WTC11 (cell line): ENCODE results near the gene RAD9A.

Experiments used
- FOXP1 ChIP-seq: sonication (generic); formaldehyde crosslinking; IDR thresholded peaks from 2 replicates; pipeline ENCODE4 v1.8.0; 2022; ENCODE audit warnings: missing genetic modification reagents, mild to moderate bottlenecking, moderate library complexity, borderline replicate concordance
- SP1 ChIP-seq: sonication (generic); formaldehyde crosslinking; conservative IDR thresholded peaks from 2 replicates; pipeline ENCODE4 v1.8.1; 2022; ENCODE audit warnings: missing genetic modification reagents
- TF ChIP-seq, protein P1 (sequence below): sonication (generic); formaldehyde crosslinking; IDR thresholded peaks from 2 replicates; pipeline ENCODE4 v1.8.0; 2023; ENCODE audit warnings: mild to moderate bottlenecking, missing genetic modification reagents
- TF ChIP-seq, protein P2 (sequence below): fragments of 250-450 bp; sonication (Bioruptor Pico); IDR thresholded peaks from 2 replicates; pipeline ENCODE4 v1.9.0; 2021; ENCODE audit warnings: mild to moderate bottlenecking
- TF ChIP-seq, protein P3 (sequence below): fragments of 200-600 bp; IDR thresholded peaks from 2 replicates; pipeline ENCODE4 v1.8.0; 2022; ENCODE audit warnings: antibody characterized with exemption
- TF ChIP-seq, protein P4 (sequence below): sonication (generic); formaldehyde crosslinking; conservative IDR thresholded peaks from 2 replicates; pipeline ENCODE4 v1.8.1; 2022; ENCODE audit warnings: mild to moderate bottlenecking, missing genetic modification reagents
- TF ChIP-seq, protein P5 (sequence below): sonication (generic); formaldehyde crosslinking; IDR thresholded peaks from 2 replicates; pipeline ENCODE4 v1.8.0; 2022; ENCODE audit warnings: mild to moderate bottlenecking, missing genetic modification reagents

DNA sequence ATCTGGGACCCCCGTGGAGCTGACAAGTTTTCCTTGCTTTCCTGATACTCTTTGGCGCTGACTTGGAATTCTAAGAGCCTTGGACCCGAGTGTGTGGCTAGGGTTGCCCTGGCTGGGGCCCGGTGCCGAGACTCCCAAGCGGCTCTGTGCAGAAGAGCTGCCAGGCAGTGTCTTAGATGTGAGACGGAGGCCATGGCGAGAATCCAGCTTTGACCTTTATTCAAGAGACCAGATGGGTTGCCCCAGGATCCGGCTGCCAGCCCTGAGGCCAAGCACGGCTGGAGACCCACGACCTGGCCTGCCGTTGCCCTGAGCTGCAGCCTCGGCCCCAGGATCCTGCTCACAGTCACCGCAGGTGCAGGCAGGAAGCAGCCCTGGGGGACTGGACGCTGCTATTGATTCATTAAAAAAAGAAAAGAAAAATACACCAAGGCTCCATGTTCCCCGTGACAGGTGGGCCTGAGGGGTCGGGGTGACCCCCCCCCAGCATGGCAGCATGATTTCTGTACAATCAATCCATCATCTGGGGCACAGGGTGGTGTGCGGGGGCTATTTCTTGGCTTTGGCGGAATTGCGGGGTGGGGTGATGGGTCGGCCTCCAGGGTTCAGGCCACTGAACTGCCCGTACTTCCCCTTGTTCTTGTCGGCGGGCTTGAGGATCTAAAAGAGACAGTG lies 6.3 kb downstream of the RAD9A start:
- TF ChIP-seq, protein P1, sequence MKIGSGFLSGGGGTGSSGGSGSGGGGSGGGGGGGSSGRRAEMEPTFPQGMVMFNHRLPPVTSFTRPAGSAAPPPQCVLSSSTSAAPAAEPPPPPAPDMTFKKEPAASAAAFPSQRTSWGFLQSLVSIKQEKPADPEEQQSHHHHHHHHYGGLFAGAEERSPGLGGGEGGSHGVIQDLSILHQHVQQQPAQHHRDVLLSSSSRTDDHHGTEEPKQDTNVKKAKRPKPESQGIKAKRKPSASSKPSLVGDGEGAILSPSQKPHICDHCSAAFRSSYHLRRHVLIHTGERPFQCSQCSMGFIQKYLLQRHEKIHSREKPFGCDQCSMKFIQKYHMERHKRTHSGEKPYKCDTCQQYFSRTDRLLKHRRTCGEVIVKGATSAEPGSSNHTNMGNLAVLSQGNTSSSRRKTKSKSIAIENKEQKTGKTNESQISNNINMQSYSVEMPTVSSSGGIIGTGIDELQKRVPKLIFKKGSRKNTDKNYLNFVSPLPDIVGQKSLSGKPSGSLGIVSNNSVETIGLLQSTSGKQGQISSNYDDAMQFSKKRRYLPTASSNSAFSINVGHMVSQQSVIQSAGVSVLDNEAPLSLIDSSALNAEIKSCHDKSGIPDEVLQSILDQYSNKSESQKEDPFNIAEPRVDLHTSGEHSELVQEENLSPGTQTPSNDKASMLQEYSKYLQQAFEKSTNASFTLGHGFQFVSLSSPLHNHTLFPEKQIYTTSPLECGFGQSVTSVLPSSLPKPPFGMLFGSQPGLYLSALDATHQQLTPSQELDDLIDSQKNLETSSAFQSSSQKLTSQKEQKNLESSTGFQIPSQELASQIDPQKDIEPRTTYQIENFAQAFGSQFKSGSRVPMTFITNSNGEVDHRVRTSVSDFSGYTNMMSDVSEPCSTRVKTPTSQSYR, result no peak
- TF ChIP-seq, protein P2, sequence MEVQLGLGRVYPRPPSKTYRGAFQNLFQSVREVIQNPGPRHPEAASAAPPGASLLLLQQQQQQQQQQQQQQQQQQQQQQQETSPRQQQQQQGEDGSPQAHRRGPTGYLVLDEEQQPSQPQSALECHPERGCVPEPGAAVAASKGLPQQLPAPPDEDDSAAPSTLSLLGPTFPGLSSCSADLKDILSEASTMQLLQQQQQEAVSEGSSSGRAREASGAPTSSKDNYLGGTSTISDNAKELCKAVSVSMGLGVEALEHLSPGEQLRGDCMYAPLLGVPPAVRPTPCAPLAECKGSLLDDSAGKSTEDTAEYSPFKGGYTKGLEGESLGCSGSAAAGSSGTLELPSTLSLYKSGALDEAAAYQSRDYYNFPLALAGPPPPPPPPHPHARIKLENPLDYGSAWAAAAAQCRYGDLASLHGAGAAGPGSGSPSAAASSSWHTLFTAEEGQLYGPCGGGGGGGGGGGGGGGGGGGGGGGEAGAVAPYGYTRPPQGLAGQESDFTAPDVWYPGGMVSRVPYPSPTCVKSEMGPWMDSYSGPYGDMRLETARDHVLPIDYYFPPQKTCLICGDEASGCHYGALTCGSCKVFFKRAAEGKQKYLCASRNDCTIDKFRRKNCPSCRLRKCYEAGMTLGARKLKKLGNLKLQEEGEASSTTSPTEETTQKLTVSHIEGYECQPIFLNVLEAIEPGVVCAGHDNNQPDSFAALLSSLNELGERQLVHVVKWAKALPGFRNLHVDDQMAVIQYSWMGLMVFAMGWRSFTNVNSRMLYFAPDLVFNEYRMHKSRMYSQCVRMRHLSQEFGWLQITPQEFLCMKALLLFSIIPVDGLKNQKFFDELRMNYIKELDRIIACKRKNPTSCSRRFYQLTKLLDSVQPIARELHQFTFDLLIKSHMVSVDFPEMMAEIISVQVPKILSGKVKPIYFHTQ (CRISPR knock-in tag), result no peak
- TF ChIP-seq, protein P3, sequence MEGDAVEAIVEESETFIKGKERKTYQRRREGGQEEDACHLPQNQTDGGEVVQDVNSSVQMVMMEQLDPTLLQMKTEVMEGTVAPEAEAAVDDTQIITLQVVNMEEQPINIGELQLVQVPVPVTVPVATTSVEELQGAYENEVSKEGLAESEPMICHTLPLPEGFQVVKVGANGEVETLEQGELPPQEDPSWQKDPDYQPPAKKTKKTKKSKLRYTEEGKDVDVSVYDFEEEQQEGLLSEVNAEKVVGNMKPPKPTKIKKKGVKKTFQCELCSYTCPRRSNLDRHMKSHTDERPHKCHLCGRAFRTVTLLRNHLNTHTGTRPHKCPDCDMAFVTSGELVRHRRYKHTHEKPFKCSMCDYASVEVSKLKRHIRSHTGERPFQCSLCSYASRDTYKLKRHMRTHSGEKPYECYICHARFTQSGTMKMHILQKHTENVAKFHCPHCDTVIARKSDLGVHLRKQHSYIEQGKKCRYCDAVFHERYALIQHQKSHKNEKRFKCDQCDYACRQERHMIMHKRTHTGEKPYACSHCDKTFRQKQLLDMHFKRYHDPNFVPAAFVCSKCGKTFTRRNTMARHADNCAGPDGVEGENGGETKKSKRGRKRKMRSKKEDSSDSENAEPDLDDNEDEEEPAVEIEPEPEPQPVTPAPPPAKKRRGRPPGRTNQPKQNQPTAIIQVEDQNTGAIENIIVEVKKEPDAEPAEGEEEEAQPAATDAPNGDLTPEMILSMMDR, result no peak
- TF ChIP-seq, protein P4, sequence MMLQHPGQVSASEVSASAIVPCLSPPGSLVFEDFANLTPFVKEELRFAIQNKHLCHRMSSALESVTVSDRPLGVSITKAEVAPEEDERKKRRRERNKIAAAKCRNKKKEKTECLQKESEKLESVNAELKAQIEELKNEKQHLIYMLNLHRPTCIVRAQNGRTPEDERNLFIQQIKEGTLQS (CRISPR knock-in tag), result no peak
- no peak for TF ChIP-seq SP1 (CRISPR knock-in tag)
- TF ChIP-seq FOXP1, result no peak
- TF ChIP-seq, protein P5, sequence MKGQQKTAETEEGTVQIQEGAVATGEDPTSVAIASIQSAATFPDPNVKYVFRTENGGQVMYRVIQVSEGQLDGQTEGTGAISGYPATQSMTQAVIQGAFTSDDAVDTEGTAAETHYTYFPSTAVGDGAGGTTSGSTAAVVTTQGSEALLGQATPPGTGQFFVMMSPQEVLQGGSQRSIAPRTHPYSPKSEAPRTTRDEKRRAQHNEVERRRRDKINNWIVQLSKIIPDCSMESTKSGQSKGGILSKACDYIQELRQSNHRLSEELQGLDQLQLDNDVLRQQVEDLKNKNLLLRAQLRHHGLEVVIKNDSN, result no peak
